ENCODE results near the gene ADCY9. TPM values are rescaled to one million over a fixed set of nuclear protein-coding genes. Genes with fewer than 3 reads are reported as not detected.

ADCY9 gene
- total RNA-seq, 1 experiment from 2014 or later: 9.8 TPM

GRCh38 chr16:4021070-4021779 lies 95.0 kb downstream of the ADCY9 start:
- no peaks in the 10 kb centered on the region for H3K9me2 ChIP-seq (ENCODE audit: insufficient read depth)
- TF ChIP-seq JUND (IDR thresholded peaks at IDR 0.05) (no peak), SIN3A (IDR thresholded peaks at IDR 0.05; ENCODE audit: low read depth) (no peak), EGR1 (IDR thresholded peaks at IDR 0.05; ENCODE audit: low read depth) (no peak), ZBTB33 (IDR thresholded peaks at IDR 0.05; ENCODE audit: extremely low read depth, insufficient replicate concordance, low read length) (no peak), YY1 (IDR thresholded peaks at IDR 0.05; ENCODE audit: extremely low read depth, insufficient replicate concordance, low read depth, low read length) (no peak), FOSL1 (IDR thresholded peaks at IDR 0.05; ENCODE audit: low read depth) (no peak), ATF3 (IDR thresholded peaks at IDR 0.05) (no peak), CBX3 (IDR thresholded peaks at IDR 0.05; ENCODE audit: low read depth) (no peak), POLR2AphosphoS5 (IDR thresholded peaks at IDR 0.05; ENCODE audit: low read depth, low read length) (no peak), SP1 (IDR thresholded peaks at IDR 0.05; ENCODE audit: low read depth) (no peak)
- ChIA-PET CTCF (no interaction called here), RAD21 (ENCODE audit: low non-redundant PET in 1 of 2, low total read pairs in 2 of 2, uncharacterized antibody in 2 of 2, unreplicated experiment in 2 of 2) (no interaction called here), POLR2A (no interaction called here)
- no peaks in the 10 kb centered on the region for H3K79me2 ChIP-seq (ENCODE audit: insufficient read depth, low read length)
- H3K9ac ChIP-seq (ENCODE audit: low read length): no peak overlapping the region
- intact Hi-C loops (cut with micrococcal nuclease): no loop called here
- ATAC-seq: no peak
- H3K27me3 ChIP-seq (ENCODE audit: insufficient read depth, low read length): no peaks in the 10 kb centered on the region
- H3K27ac ChIP-seq (ENCODE audit: low read depth, low read length): no peak overlapping the region
- no peak overlapping the region for H2AFZ ChIP-seq (ENCODE audit: low read depth, low read length, poor library complexity, severe bottlenecking)
- H3K4me1 ChIP-seq (ENCODE audit: control insufficient read depth in 1 of 2, insufficient read depth in 2 of 2, low read length in 2 of 2): peaks cover 2 to 3% of the 10 kb centered on the region in 2 experiments; a peak in 2 of 4 replicates
- H3K4me3 ChIP-seq (replicated peaks in 1 of 2; ENCODE audit: low read depth in 1 of 2, low read length in 2 of 2): no peak overlapping the region
- H4K20me1 ChIP-seq (ENCODE audit: insufficient read depth): no peaks in the 10 kb centered on the region
- H3K9me3 ChIP-seq (ENCODE audit: control insufficient read depth in 1 of 2, insufficient read depth in 1 of 2, low read depth in 1 of 2, low read length in 2 of 2): no peaks in the 10 kb centered on the region
- H3K4me2 ChIP-seq (ENCODE audit: low read length): no peak overlapping the region
- DNase-seq (ENCODE audit: low read depth, low spot score): no peak
- no TSS peak for BruUV-seq (replicated peaks)
- no peaks in the 10 kb centered on the region for H3K36me3 ChIP-seq (ENCODE audit: control insufficient read depth in 1 of 2, insufficient read depth in 2 of 2, low read length in 2 of 2)

Data from HCT116 (cell line).